ENCODE measurements around the gene E2F1. TPM values are rescaled to one million over a fixed set of nuclear protein-coding genes. Genes with fewer than 3 reads are reported as not detected.
"Not testable (repeated sequence)": the region's sequence is repeated elsewhere in the genome, so short reads cannot be mapped to it uniquely, and the experiment has no call there.

The E2F1 gene
- total RNA-seq, 1 donor from 2014 or later: 77.5 TPM

DNA sequence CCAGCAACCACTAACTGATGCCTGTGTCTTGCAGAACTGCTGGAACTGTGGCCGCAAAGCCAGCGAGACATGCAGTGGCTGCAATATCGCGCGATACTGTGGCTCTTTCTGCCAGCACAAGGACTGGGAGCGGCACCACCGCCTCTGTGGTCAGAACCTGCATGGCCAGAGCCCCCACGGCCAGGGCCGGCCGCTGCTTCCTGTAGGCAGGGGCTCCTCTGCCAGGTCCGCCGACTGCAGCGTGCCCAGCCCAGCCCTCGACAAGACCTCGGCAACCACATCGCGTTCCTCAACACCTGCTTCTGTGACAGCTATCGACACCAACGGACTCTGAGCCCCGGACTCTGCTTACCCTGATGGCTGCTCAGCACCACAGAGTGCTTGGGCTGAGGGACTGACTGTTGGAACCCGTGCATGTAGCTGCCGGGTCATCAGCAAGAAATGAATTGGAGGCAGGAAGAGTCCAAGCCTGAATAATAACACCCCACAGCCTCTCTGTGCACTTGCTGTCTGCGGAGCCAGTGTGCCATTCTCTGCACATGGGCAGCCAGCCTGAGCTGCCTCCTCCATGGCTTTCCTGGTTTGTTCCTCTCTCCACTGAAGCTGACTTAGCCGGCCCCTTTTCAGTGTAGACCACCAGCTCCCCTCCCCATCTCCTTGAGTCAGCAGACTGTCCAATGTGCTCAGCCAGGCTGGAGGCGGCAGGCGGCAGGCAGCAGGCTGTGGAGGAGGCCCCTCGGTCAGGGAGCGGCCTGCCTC, 41.7 kb downstream of the E2F1 start:
- intact Hi-C loops (cut with micrococcal nuclease): no loop called here
- Mint-ChIP-seq H3K4me3 (no peak overlapping the region), H3K4me1 (ENCODE audit: low read depth) (peaks cover 10% of the 10 kb centered on the region), H3K27me3 (ENCODE audit: insufficient read depth) (no peaks in the 10 kb centered on the region), H3K36me3 (ENCODE audit: low read depth) (peaks cover 16% of the 10 kb centered on the region), H3K9me3 (no peaks in the 10 kb centered on the region), H3K27ac (no peak overlapping the region)
- no peak for DNase-seq (ENCODE audit: low spot score)

DNA sequence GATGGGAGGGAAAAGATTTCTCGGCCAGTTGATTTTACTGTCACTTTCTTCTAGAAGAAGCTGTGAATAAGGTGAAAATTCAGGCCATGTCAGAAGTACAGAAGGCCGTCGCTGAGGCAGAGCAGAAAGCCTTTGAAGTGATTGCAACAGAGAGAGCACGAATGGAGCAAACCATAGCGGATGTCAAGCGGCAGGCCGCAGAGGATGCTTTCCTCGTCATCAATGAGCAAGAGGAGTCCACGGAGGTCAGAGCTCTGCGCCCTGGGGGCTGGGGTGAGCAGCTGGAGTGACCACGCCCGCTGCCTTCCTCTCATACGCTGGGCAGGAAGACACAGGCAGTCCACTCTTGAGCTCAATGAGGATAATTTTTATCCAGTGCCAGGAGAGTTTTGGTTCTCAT, 45.9 kb downstream of the E2F1 start:
- Mint-ChIP-seq H3K27me3 (ENCODE audit: insufficient read depth) (no peaks in the 10 kb centered on the region), H3K27ac (no peak overlapping the region), H3K4me3 (no peak overlapping the region), H3K4me1 (ENCODE audit: low read depth) (no peaks in the 10 kb centered on the region), H3K9me3 (no peaks in the 10 kb centered on the region), H3K36me3 (ENCODE audit: low read depth) (peaks cover 24% of the 10 kb centered on the region)
- no peak for DNase-seq (ENCODE audit: low spot score)
- intact Hi-C loops (cut with micrococcal nuclease): no loop called here

DNA sequence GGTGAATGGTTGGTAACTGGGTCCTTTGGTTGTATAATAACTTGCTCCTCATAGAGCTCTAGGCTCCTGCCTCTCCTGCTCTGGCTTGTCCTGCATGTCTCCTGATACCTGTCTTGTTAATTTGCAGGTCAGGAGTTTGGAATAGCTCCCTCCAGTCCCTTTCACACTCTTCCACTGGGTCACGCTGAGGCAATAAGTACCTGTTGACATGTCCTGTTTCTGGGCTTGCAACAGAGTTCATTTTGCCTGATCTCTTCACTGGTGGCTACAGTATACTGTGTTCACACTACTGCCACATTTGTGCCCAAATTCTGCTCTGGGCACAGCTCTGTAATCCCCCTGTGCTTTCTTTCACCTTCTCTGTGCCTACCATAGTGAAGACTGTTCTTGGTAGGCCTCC, 49.4 kb downstream of the E2F1 start:
- no peak overlapping the region for H3K27ac Mint-ChIP-seq
- intact Hi-C loops (cut with micrococcal nuclease): no loop called here
- peaks cover 5% of the 10 kb centered on the region for H3K4me1 Mint-ChIP-seq (ENCODE audit: low read depth)
- no peak for DNase-seq (ENCODE audit: low spot score)
- H3K9me3 Mint-ChIP-seq: no peaks in the 10 kb centered on the region
- H3K4me3 Mint-ChIP-seq: no peak overlapping the region
- peaks cover 29% of the 10 kb centered on the region for H3K36me3 Mint-ChIP-seq (ENCODE audit: low read depth)
- H3K27me3 Mint-ChIP-seq (ENCODE audit: insufficient read depth): no peaks in the 10 kb centered on the region

DNA sequence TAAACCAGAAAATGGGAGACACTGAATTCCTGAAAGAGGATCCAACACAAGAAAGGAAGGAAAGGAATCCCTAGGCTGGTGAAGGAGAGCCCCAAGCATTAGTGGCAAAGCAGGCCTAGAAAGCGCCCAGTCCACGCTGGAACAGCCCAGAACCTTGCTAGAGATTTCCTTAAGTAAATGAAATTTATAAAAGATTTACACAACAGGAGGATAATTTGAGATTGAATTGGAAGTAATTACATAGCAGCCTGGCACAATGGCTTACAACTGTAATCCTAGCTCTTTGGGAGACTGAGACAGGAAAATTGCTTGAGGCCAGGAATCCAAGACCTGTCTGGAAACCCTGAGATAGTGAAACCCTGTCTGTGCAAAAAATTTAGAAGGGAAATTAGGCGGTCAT, 50.8 kb downstream of the E2F1 start:
- Mint-ChIP-seq H3K27me3 (ENCODE audit: insufficient read depth) (no peaks in the 10 kb centered on the region), H3K27ac (no peak overlapping the region)

DNA sequence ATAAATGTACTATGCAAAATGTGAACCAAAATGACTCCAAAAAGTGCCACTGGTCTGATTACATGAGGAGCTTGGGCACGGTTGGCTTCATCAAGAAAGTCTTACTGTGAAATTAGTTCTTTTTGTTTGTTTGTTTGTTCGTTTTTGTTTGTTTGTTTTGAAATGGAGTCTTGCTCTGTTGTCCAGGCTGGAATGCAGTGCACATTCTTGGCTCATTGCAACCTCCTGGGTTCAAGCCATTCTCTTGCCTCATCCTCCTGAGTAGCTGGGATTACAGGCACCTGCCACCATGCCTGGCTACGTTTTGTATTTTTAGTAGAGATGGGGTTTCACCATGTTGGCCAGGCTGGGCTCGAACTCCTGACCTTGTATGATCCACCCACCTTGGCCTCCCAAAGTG, 54.3 kb downstream of the E2F1 start:
- H3K9me3 Mint-ChIP-seq: not testable (repeated sequence)

More for the DNA sequence above, 50.8 kb downstream of the E2F1 start:
- Mint-ChIP-seq H3K9me3 (no peaks in the 10 kb centered on the region), H3K36me3 (ENCODE audit: low read depth) (peaks cover 25% of the 10 kb centered on the region), H3K4me1 (ENCODE audit: low read depth) (peaks cover 5% of the 10 kb centered on the region), H3K4me3 (no peak overlapping the region)
- DNase-seq (ENCODE audit: low spot score): no peak
- intact Hi-C loops (cut with micrococcal nuclease): no loop called here

DNA sequence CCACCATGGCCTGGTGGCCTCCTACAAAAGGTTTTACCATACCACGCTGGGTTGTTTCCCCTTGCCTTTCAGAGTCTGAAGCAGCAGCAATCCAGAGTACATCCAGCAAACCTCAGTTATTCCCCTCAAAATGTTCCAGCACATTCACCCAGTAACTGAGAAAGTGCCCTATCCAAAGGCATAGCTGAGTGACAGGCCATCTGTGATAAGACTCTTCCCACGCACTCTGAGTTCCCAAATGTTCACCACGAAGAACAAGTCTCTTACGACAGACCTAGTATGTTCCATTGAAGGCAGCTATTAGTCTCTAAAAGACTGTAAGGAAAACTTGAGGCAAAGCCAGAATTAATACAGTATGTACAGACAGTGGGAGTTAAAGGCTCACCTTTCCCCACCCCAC, 55.7 kb downstream of the E2F1 start:
- intact Hi-C loops (cut with micrococcal nuclease): no loop called here
- Mint-ChIP-seq H3K4me3 (no peak overlapping the region), H3K36me3 (ENCODE audit: low read depth) (peaks cover 27% of the 10 kb centered on the region), H3K27me3 (ENCODE audit: insufficient read depth) (no peaks in the 10 kb centered on the region), H3K9me3 (no peaks in the 10 kb centered on the region), H3K4me1 (ENCODE audit: low read depth) (peaks cover 5% of the 10 kb centered on the region), H3K27ac (no peak overlapping the region)
- DNase-seq (ENCODE audit: low spot score): no peak

More for the DNA sequence above, 54.3 kb downstream of the E2F1 start:
- H3K27me3 Mint-ChIP-seq (ENCODE audit: insufficient read depth); DNase-seq (ENCODE audit: low spot score); H3K27ac Mint-ChIP-seq; H3K4me3 Mint-ChIP-seq; intact Hi-C loops (cut with micrococcal nuclease); H3K4me1 Mint-ChIP-seq (ENCODE audit: low read depth): not testable (repeated sequence)
- H3K36me3 Mint-ChIP-seq (ENCODE audit: low read depth): peaks cover 29% of the 10 kb centered on the region

DNA sequence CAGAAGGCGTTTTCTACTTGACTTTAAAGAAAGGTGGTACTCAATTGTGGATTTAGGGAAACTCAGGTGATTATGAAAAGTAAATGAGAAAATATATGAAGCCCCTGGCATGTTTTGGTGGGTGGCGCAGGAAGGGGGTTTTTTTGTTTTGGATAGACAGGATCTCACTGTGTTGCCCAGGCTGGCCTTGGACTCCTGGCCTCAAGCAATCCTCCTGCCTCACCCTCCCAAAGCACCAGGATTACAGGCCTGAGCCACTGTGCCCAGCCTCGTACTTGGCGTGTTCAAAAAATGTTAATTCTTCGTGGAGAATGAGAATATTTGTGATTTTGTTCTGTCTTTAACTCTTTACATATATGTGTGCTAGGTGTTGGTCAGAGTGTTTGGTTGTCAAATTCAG, 56.2 kb downstream of the E2F1 start:
- DNase-seq (ENCODE audit: low spot score): no peak
- H3K36me3 Mint-ChIP-seq (ENCODE audit: low read depth): peaks cover 30% of the 10 kb centered on the region
- intact Hi-C loops (cut with micrococcal nuclease): no loop called here
- H3K4me3 Mint-ChIP-seq: no peak overlapping the region
- H3K9me3 Mint-ChIP-seq: no peaks in the 10 kb centered on the region
- no peak overlapping the region for H3K27ac Mint-ChIP-seq
- peaks cover 6% of the 10 kb centered on the region for H3K4me1 Mint-ChIP-seq (ENCODE audit: low read depth)
- no peaks in the 10 kb centered on the region for H3K27me3 Mint-ChIP-seq (ENCODE audit: insufficient read depth)

DNA sequence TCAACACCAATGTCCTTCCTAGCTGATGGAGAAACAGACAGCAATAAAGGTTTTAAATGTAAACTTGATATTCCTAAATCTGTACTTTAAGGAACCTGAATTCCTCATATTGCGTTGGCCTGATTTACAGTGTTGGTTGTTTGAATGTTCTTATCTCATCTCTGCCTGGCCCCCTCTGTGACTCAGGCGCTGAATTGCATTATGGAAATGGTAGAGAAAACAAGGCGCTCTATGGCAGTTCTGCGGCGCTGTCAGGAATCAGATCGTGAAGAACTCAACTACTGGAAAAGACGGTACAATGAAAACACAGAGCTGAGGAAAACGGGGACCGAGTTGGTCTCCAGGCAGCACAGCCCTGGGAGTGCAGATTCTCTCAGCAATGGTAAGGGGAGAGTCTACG, 56.7 kb downstream of the E2F1 start:
- no peak overlapping the region for H3K4me3 Mint-ChIP-seq
- intact Hi-C loops (cut with micrococcal nuclease): no loop called here
- DNase-seq (ENCODE audit: low spot score): no peak
- H3K36me3 Mint-ChIP-seq (ENCODE audit: low read depth): peaks cover 30% of the 10 kb centered on the region
- no peak overlapping the region for H3K27ac Mint-ChIP-seq
- H3K9me3 Mint-ChIP-seq: no peaks in the 10 kb centered on the region
- H3K27me3 Mint-ChIP-seq (ENCODE audit: insufficient read depth): no peaks in the 10 kb centered on the region
- H3K4me1 Mint-ChIP-seq (ENCODE audit: low read depth): peaks cover 10% of the 10 kb centered on the region

DNA sequence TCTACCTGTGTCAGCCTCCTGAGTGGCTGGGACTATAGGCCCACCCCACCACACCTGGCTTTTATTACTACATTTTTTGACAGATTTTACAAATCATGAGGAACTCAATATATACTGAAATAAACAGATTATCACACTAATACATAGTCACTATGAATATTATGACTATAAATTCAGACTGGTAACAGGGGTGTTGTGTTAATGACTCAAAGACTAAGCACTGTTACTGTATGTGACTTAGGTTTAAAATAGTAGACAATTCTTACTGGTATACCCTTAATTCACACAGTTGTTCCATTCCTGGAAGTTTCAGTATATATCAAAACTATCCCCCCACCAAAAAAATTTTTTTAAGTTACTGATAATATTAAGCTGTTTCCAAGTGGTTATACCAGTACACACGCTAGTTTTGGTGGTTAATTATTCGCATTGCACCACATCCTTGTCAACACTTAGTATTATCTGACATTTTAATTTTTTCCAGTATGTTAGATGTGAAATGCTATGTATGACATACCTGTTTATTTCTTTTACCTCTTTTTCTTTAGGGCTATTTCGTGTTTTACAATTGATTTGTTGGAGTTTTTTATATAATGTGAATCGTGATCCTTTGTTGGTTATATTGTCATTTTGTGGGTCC, 58.5 kb downstream of the E2F1 start:
- Mint-ChIP-seq H3K9me3 (no peaks in the 10 kb centered on the region), H3K36me3 (ENCODE audit: low read depth) (peaks cover 36% of the 10 kb centered on the region), H3K4me1 (ENCODE audit: low read depth) (peaks cover 10% of the 10 kb centered on the region), H3K4me3 (no peak overlapping the region), H3K27me3 (ENCODE audit: insufficient read depth) (no peaks in the 10 kb centered on the region), H3K27ac (no peak overlapping the region)
- no peak for DNase-seq (ENCODE audit: low spot score)
- intact Hi-C loops (cut with micrococcal nuclease): no loop called here

DNA sequence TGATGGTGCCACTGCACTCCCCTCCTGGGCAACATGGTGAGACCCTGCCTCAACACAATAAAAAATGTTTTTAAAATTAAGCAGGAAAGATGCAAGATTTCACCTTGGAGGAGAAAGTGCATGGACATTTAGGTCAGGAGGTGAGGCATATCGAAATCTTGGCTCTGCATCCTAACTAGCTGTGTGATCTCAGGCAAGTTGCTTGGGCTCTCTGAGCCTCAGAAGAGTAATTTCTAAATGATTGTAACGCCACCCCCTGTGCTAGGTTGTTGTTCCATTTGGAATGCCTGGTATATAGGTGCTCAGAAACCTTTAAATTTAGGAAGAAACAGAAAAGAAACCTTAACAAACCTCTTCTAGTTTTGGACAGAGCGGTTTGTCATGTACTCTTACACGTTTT, 60.0 kb downstream of the E2F1 start:
- intact Hi-C loops (cut with micrococcal nuclease): no loop called here
- Mint-ChIP-seq H3K9me3 (no peaks in the 10 kb centered on the region), H3K27me3 (ENCODE audit: insufficient read depth) (no peaks in the 10 kb centered on the region), H3K36me3 (ENCODE audit: low read depth) (peaks cover 34% of the 10 kb centered on the region), H3K4me1 (ENCODE audit: low read depth) (peaks cover 10% of the 10 kb centered on the region), H3K4me3 (no peak overlapping the region), H3K27ac (no peak overlapping the region)
- no peak for DNase-seq (ENCODE audit: low spot score)

Other genes with a start within 250 kb of the E2F1 start
- 0.76 and 0.91 TPM in 2 replicates for gene SNTA1, start 242.6 kb downstream of the E2F1 start, total RNA-seq
- 12.0 and 13.2 TPM in 2 replicates for gene CBFA2T2, start 196.3 kb downstream of the E2F1 start, total RNA-seq
- gene C20orf144, start 24.1 kb downstream of the E2F1 start, total RNA-seq: 0.22 and 0.29 TPM in 2 replicates
- 3.7 and 4.2 TPM in 2 replicates for gene ACTL10, start 19.4 kb downstream of the E2F1 start, total RNA-seq
- 30.7 and 31.2 TPM in 2 replicates for gene NECAB3, start 12.0 kb downstream of the E2F1 start, total RNA-seq
- 7.3 and 7.9 TPM in 2 replicates for gene PXMP4, start 33.9 kb upstream of the E2F1 start, total RNA-seq
- 6.7 and 6.8 TPM in 2 replicates for gene ZNF341, start 45.6 kb upstream of the E2F1 start, total RNA-seq
- 94.5 and 96.4 TPM in 2 replicates for gene CHMP4B, start 125.0 kb upstream of the E2F1 start, total RNA-seq

Measured in activated T-helper 1 cell treated with anti-CD3 and anti-CD28 coated beads, Interleukin-12 subunit alpha, Interleukin-12 subunit beta, Interleukin-2, Interleukin-4 antibody, amounts not matched to agents 30 ng/mL and 10 ng/mL and 1 ng/mL, durations not matched to agents 14 hours and 24 hours and 36 hours (primary cell).